ELR (cell line): ENCODE measurements around the gene ELOA2.
"Not testable (repeated sequence)": the region's sequence is repeated elsewhere in the genome, so short reads cannot be mapped to it uniquely, and the experiment has no call there.

ENCODE experiments used
- DNase-seq: peaks from one replicate; pipeline ENCODE4 v3.0.0-alpha.2; 2015; ENCODE audit warnings: low read depth

The ELOA2 gene, protein sequence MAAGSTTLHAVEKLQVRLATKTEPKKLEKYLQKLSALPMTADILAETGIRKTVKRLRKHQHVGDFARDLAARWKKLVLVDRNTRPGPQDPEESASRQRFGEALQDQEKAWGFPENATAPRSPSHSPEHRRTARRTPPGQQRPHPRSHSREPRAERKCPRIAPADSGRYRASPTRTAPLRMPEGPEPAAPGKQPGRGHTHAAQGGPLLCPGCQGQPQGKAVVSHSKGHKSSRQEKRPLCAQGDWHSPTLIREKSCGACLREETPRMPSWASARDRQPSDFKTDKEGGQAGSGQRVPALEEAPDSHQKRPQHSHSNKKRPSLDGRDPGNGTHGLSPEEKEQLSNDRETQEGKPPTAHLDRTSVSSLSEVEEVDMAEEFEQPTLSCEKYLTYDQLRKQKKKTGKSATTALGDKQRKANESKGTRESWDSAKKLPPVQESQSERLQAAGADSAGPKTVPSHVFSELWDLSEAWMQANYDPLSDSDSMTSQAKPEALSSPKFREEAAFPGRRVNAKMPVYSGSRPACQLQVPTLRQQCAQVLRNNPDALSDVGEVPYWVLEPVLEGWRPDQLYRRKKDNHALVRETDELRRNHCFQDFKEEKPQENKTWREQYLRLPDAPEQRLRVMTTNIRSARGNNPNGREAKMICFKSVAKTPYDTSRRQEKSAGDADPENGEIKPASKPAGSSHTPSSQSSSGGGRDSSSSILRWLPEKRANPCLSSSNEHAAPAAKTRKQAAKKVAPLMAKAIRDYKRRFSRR

DNA sequence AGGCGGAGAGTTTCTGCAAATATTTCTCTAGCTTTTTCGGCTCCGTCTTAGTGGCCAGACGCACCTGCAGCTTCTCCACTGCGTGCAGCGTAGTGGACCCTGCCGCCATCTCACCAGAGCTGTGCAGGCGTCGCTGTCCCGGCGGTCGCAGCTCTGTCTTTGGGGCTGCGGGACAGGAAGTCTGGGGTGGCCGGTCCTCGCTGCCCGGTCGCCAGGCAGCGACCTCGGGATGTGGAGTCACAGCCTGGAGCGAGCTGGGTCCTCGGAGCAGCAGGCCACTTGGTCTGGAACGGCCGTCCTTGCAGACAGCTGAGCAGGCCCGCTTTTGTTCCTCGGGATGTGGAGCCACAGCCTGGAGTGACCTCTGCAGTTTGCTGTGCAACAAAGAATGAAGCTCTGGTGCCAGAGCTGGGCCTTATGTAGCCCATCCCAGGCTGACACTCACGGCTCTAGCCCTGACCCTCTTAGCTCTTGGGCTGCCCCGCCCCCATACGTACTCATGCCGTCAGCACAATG is at the start of gene ELOA2:
ELOA2 (minus strand) TSS at position 466 of the 516 bp plus-strand sequence; CDS start at position 109, 357 bp downstream.
- no peak for DNase-seq

GRCh38 chr18:47081578-47081977 is 46.2 kb upstream of the ELOA2 start:
- DNase-seq = peak; percentile 4

DNA sequence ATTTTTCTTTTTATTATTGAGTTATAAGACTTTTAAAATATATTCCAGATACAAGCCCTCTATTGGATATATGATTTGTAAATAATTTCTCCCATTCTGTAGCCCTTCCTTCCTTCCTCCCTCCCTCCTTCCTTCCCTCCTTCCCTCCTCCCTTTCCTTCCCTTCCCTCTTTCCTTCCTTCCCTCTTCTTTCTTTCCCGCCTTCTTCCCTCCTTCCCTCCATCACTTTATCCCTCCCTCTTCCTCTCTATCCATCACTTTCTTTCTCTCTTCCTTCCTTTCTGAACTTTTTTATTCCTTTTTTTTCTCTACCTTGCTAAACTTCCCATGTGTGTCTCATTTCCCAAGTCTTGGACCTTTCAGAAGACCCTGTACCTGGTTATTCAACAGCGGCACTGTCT is 45.5 kb upstream of the ELOA2 start:
- DNase-seq = no peak

DNA sequence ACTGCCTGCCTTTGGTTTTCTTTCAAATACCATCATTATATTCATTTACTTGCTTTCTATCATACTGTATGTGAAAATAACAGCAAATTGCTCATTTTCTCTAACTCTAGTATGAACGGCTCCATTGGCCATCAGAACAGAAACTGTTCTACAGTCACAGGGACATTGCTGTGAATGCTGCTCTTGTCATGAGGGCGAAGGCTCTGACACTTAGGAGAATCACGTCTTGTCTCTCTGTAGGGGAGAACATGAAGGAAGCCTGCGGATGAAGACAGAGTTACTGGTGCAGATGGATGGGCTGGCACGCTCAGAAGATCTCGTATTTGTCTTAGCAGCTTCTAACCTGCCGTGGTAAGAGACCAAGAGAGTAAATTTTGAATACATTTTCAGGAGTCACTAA is 41.7 kb upstream of the ELOA2 start:
- no peak for DNase-seq

- DNase-seq = peak; percentile 40
Measured at GRCh38 chr18:47075098-47075883, 39.9 kb upstream of the ELOA2 start.

- no peak for DNase-seq
Measured at GRCh38 chr18:47067648-47068047, 32.2 kb upstream of the ELOA2 start.

GRCh38 chr18:47063096-47063495 is 27.7 kb upstream of the ELOA2 start:
- no peak for DNase-seq

DNA sequence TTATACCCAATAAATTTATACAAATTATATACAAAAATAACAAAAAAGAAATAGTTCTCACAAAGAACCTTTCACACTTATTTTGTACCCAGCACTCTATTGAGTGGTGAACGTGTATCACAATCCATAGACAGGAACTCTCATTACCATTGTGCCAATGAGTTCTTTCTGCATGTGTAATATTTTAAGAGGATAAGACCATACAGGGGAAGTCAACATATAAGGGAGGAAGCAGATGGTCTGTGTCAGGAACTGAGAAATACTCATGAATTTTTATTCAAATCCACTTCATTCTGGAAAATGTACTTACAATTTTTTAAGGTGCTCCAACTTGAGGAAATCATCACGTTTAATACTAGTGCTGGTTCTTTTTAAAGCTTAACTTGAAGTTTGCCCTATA is 27.1 kb upstream of the ELOA2 start:
- DNase-seq = no peak

GRCh38 chr18:47054369-47054768 is 18.9 kb upstream of the ELOA2 start:
- DNase-seq = no peak

DNA sequence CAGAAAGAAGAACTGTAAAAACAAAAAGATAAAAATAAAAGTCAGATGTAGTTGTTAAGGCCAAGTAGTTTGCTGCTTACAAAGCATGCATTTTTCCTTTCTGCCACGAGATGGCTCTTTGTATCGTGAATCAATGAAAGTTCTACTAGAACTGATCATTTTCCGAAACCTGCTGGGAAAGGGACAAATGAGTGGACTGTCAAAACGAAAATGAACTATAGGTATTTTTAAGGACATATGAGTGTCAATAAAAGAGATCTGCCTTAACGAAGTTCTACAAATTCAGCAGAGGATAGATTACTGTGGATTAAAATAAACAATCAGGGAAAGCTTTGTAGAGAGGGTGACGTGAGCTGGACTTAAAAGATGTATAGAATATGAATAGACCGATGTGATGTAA is 15.0 kb upstream of the ELOA2 start:
- peak; percentile 62 for DNase-seq

DNA sequence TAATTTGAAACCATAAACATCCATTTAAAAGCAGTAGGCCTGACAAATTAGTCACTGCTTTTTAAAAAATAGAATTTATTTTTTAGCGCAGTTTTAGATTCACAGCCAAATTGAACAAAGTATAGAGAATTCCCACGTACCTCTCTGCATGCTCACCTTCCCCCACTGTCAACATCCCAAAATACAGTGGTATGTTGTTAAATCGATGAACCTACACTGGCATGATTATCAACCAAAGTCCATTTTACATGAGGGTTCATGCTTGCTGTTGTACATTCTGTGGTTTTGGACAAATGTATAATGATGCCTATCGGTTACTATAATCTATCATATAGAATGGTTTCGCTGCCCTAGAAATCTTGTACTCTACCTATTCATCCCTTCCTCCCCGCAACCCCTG is 5.6 kb upstream of the ELOA2 start:
- DNase-seq = no peak

DNA sequence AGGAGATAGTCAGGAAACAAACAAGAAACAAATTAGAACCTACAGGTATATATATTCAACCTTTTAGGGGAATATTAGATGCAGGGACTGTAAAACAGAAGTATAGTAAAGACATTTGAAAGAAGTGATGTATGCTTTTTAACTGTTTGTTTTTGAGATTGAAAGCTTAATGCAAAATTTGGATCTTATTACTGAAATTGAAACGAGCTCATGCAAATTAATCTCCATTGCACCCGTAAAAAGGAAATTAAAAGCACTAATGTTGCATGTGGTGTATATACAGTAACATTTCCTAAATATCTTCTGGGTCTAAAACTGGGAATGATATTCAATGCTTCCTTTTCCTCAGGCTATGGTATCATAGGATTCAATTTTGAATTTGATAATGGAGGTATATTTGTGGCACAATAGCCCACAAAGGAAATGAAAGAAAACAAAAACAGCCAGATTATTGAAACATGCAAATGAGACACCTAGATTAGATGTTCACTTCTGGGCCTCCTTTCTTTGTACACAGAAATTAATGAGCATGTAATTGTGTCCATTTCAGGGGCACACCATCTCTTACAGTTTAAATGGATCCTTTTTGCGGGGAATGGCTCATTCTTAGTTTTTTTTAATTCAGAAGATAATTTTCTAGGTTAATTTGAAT is 1.6 kb upstream of the ELOA2 start:
- no peak for DNase-seq

- DNase-seq = peak; percentile 46
Measured at GRCh38 chr18:47036298-47036874, 965 bp upstream of the ELOA2 start.

DNA sequence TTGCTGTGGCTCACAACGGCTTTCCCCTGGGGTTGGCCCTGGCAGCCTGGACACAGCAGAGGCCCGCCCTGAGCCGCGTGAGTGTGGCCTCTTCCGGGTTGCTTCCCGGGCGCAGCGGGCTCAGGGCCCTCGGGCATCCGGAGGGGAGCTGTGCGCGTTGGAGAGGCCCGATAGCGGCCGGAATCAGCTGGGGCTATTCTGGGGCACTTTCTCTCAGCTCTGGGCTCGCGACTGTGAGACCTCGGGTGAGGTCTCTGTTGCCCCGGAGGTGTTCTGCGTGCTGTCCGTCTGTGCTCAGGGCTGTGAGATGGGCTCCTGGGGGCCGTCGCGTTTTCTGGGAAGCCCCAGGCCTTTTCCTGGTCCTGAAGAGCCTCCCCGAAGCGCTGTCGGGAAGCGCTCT is 830 bp downstream of the ELOA2 start:
- DNase-seq = not testable (repeated sequence)

DNA sequence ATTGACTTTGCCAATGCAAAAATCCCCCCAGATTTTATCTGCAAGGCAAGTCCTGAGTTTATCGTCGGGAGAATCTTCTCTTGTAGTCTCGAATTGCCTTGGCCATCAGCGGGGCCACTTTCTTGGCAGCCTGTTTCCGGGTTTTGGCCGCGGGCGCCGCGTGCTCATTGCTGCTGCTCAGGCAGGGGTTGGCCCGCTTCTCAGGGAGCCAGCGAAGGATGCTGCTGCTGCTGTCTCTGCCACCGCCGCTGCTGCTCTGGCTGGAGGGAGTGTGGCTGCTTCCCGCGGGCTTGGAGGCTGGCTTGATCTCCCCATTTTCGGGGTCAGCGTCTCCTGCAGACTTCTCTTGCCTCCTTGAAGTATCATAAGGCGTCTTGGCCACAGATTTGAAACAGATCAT is 2.5 kb downstream of the ELOA2 start:
- DNase-seq = no peak

- not testable (repeated sequence) for DNase-seq
Measured at GRCh38 chr18:47030887-47031286, 4.5 kb downstream of the ELOA2 start.

DNA sequence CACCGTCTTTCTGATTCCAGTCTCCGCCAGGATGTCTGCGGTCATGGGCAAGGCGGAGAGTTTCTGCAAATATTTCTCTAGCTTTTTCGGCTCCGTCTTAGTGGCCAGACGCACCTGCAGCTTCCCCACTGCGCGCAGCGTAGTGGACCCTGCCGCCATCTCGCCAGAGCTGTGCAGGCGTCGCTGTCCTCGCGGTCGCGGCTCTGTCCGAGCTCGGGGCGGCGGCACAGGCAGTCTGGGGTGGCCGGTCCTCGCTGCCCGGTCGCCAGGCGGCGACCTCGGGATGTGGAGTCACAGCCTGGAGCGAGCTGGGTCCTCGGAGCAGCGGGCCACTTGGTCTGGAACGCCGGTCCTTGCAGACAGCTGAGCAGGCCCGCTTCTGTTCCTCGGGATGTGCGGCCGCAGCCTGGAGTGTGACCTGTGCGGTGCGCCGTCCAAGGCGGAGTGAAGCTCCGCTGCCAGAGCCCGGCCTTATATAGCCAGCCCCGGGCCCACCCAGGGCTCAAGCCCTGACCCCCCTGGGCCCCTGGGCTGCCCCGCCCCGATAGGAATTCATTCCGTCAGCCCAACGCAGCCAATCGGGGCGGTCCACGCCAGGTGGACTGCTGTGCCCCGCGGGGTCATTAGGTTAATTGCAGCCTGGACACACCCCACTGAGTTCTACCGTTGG is 5.6 kb downstream of the ELOA2 start:
- not testable (repeated sequence) for DNase-seq

- DNase-seq = not testable (repeated sequence)
Measured at GRCh38 chr18:47028738-47029137, 6.7 kb downstream of the ELOA2 start.

GRCh38 chr18:47025557-47026174 is 9.8 kb downstream of the ELOA2 start:
- DNase-seq = not testable (repeated sequence)

GRCh38 chr18:47023769-47024465 is 11.5 kb downstream of the ELOA2 start:
- DNase-seq = not testable (repeated sequence)
